Cardiac fibroblast (primary cell): ENCODE data around the gene CYTIP.
A peak's percentile ranks its signal among the peaks of the same experiment; 100 is the strongest.

Experiments used
- DNase-seq, 2 donors: peaks; one replicate each; pipeline versions ENCODE4 v3.0.0 to v3.0.0-alpha.2; 2010; ENCODE audit warnings: low read depth in 2 of 2
- H3K4me3 ChIP-seq, 2 donors: replicated peaks in 1 of 2; 1 replicate in 1 of 2; 2 replicates in 1 of 2; pipeline ENCODE4 v1.5.1; 2011; ENCODE audit warnings: low read depth in 2 of 2, low read length in 2 of 2, mild to moderate bottlenecking in 2 of 2, moderate library complexity in 1 of 2
- TF ChIP-seq, protein P1 (sequence below): IDR thresholded peaks from one replicate; pipeline ENCODE4 v1.5.1; 2011; ENCODE audit warnings: low read depth, mild to moderate bottlenecking, low read length, inconsistent platforms

CYTIP gene

DNA sequence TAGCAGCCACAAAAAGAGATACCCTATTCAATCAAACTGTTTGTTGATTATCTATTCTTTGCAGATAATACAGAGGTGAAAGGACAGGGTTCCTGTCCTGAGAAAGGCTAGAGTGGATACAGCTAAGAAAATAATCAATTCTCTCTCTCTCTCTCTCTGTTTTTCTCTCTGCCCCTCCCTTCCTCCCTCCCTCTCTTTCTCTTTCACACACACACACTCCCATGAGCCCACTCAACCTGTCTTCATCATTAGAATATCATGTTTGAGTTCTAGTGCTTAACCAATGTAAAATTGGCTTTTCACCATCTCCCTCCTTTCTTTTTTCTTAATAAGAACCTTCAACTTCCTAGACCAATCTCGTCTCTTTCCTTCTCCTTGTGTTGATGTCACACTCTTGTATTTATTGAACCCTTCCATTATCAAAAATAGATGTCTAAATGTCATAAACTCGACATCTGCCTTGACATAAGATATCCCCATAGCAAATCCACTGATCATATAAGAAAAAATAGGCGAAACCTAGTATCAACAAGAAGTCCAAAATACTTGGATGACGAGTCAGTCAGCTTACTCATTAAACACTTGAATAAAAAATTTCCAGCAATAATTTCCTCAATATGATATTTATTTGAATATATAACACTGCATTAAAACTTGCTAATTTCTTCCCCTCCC is 42.8 kb upstream of the CYTIP start:
- TF ChIP-seq, protein P1, sequence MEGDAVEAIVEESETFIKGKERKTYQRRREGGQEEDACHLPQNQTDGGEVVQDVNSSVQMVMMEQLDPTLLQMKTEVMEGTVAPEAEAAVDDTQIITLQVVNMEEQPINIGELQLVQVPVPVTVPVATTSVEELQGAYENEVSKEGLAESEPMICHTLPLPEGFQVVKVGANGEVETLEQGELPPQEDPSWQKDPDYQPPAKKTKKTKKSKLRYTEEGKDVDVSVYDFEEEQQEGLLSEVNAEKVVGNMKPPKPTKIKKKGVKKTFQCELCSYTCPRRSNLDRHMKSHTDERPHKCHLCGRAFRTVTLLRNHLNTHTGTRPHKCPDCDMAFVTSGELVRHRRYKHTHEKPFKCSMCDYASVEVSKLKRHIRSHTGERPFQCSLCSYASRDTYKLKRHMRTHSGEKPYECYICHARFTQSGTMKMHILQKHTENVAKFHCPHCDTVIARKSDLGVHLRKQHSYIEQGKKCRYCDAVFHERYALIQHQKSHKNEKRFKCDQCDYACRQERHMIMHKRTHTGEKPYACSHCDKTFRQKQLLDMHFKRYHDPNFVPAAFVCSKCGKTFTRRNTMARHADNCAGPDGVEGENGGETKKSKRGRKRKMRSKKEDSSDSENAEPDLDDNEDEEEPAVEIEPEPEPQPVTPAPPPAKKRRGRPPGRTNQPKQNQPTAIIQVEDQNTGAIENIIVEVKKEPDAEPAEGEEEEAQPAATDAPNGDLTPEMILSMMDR: no peak

DNA sequence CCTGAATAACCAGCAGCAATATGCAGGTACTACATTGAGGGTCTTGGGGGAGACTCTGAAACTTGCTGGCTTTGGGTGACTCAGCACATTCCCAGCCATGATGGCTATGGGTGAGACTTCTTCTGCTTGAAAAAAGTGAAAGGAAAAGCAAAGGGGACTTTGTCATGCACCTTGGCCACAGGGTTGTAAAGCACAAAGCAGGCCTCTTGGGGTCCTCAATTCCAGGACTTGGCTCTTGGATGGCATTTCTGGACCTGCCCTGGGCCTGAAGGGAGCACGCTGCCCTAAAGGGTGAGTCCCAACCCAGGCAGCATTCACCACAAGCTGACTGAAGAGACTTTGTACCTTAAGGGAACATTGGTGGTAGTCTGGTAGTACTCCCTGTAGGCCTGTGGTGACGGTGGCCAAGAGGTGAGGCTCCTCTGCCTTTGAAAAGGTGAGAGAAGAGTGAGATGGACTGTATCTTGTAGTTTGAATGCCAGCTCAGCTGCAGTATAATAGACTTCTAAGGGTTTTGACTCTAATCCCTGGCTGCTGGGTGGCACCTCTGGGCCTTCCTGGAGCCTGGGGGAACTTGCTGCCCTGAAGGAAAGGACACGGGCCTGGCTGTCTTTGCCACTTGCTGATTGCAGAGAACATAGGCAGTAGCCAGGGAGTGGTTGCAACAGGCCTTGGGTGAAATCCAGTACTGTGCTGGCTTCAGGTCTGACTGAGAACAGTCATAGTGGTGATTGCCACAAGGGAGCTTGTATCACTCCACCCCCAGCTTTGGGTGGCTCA is 36.5 kb upstream of the CYTIP start:
- TF ChIP-seq, protein P1: no peak
- DNase-seq: peak; percentile 70 to 86

More for the DNA sequence above, 42.8 kb upstream of the CYTIP start:
- peak in 1 of 2 donors; percentile 54 for DNase-seq
- no peak overlapping the region for H3K4me3 ChIP-seq

DNA sequence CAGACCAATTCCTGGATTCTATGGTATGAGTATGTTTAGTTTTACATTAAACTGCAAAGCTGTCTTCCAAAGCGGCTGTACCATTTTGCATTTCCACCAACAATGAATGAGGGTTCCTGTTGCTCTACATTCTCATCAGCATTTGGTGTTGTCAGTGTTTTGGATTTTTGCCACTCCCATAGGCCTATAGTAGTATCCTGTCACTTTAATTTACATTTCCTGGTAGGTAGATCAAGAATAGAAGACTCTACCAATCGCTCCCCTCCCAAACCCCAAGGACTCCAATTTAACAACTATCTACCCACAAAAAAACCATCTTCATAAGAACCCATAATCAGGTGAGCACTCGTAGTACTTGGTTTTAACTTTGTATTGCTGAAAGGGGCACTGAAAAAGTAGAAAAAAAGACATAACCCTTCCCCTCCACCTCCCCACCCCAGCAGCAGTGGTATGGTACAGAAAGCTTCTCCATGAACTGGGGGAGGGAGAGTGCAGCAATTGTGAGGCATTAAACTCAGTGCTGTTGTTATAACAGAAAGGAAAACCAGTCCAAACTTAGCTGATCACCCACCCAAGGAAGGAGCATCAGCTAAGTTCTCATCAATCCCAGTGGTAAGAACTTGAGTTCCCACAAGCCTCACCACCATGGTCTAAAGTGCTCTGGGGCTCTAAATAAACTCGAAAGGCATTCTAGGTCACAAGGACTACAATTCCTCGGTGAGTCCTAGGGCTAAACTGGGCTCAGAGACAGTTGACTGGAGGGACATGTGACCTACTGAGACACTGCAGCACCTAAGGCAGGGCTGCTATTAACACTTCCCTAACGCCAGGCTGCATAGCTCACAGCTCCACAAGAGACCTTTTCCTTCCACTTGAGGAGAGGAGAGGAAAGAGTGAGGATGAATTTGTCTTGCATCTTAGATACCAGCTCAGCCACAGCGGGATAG is 35.5 kb upstream of the CYTIP start:
- DNase-seq: no peak
- no peak overlapping the region for H3K4me3 ChIP-seq
- TF ChIP-seq, protein P1: no peak

More for the DNA sequence above, 36.5 kb upstream of the CYTIP start:
- H3K4me3 ChIP-seq: no peak overlapping the region

DNA sequence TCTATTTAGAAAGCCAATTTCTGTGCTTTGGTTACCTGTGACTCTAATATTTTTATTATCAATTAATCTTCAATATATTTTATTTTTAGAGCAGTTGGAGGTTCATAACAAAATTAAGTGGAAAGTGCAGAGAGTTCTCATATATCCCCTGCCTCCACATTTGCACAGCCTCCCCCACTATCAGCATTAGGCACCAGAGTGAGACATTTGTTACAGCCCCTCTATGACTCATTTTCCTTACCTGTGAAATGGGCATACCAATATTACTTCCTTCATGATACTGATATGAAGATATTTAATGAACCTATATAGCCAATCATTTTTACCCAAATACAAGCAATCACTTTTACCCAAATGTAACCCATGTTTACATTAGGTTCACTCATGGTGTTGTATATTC is 34.0 kb upstream of the CYTIP start:
- TF ChIP-seq, protein P1: no peak
- no peak for DNase-seq
- no peak overlapping the region for H3K4me3 ChIP-seq

DNA sequence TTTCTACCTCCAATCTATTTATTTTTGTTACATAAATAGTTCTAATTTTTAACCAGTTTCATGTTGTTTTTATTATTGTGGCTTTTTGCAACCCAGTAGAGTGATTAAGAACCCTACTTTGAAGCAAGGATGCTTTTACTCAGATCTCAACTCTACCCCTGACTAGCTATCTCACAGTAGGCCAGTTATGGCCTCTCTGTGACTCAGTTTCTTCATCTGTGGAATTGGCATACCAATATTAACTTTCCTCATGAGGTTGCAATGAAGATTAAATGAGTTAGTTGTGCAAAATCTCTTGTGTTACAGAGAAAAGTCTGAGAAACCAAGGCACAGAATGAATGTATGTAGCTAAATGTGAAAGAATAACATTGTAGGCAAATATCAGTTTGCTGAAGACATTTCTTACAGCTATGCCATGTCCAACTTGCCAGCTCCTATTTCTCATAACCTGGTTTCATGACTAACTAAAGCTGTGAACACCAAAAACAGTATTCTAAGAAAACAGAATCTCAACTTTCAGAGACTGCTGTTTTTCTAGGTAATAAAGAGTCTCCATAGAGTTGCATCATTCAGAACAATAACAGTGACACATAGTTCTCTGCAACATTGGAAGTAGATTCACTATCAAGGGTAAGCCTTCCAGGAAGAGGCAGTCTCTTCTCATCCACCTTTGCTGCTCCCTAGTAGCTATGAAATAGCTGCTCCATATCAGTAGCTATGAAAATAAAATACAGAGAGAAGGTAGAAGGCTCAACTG is 33.2 kb upstream of the CYTIP start:
- TF ChIP-seq, protein P1: no peak
- H3K4me3 ChIP-seq: no peak overlapping the region
- DNase-seq: peak in 1 of 2 donors; percentile 76
